ENCODE results near the gene XIST.

DNA sequence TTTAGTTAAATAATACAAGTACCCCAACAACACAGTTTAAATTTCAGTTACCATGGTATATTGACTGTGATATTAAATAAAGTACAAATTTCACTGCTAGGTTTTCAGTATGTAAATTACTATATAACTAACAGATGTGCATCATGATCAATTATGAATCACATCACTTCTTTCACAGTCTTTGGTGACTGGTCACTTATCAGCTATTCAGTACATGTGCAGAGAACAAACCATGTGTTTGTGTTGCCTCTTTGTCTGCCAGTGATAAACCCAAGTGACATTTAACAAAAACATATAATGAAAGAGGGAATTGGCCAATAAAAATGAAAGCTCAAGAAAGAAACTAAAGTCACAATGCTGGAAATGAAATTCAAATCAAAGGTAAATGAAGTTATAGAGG lies 40.3 kb downstream of the XIST start:
- TF ChIP-seq, protein P1, sequence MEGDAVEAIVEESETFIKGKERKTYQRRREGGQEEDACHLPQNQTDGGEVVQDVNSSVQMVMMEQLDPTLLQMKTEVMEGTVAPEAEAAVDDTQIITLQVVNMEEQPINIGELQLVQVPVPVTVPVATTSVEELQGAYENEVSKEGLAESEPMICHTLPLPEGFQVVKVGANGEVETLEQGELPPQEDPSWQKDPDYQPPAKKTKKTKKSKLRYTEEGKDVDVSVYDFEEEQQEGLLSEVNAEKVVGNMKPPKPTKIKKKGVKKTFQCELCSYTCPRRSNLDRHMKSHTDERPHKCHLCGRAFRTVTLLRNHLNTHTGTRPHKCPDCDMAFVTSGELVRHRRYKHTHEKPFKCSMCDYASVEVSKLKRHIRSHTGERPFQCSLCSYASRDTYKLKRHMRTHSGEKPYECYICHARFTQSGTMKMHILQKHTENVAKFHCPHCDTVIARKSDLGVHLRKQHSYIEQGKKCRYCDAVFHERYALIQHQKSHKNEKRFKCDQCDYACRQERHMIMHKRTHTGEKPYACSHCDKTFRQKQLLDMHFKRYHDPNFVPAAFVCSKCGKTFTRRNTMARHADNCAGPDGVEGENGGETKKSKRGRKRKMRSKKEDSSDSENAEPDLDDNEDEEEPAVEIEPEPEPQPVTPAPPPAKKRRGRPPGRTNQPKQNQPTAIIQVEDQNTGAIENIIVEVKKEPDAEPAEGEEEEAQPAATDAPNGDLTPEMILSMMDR (optimal IDR thresholded peaks at IDR 0.05 in 1 of 3, IDR thresholded peaks at IDR 0.05 in 1 of 3, conservative IDR thresholded peaks at IDR 0.05 in 1 of 3; ENCODE audit: extremely low read depth in 1 of 3, insufficient read depth in 2 of 3, low read length in 3 of 3) = no peak
- TF ChIP-seq EZH2 (IDR thresholded peaks at IDR 0.05; ENCODE audit: low read length) = no peak

Measured in keratinocyte (primary cell).